GM23338 (cell line): ENCODE results near the gene KRTAP5-10. TPM values are rescaled to one million over a fixed set of nuclear protein-coding genes. Genes with fewer than 3 reads are reported as not detected.

Experiments used
- ATAC-seq: fragments of 200-7000 bp; cut with Tn5 transposase; 3 replicates; pipeline ENCODE4 v1.9.1; 2020
- DNase-seq: peaks from one replicate; pipeline ENCODE4 v3.0.0-alpha.2; 2015; ENCODE audit warnings: low spot score
- H2AFZ ChIP-seq: fragments of 200-600 bp; sonication (generic); 2 replicates; pipeline ENCODE4 v1.8.0; 2016; ENCODE audit warnings: antibody characterized with exemption, mild to moderate bottlenecking, moderate library complexity
- H3F3A ChIP-seq: fragments of 200-600 bp; sonication (generic); replicated peaks from 2 replicates; pipeline ENCODE4 v1.8.0; 2017; ENCODE audit warnings: antibody characterized with exemption, mixed run types, low read depth
- H3K27ac ChIP-seq: fragments of 200-600 bp; sonication (generic); 2 replicates; pipeline ENCODE4 v1.6.1; 2016; ENCODE audit warnings: low read depth
- H3K27me3 ChIP-seq: fragments of 200-600 bp; sonication (generic); 2 replicates; pipeline ENCODE4 v1.8.0; 2016; ENCODE audit warnings: mild to moderate bottlenecking, mixed run types, moderate library complexity; ENCODE audit not compliant: insufficient read depth
- H3K36me3 ChIP-seq: fragments of 200-600 bp; sonication (generic); 2 replicates; pipeline ENCODE4 v1.8.0; 2016; ENCODE audit warnings: mild to moderate bottlenecking; ENCODE audit not compliant: insufficient read depth
- H3K4me1 ChIP-seq: fragments of 200-600 bp; sonication (generic); 2 replicates; pipeline ENCODE4 v1.8.0; 2016; ENCODE audit warnings: mild to moderate bottlenecking, moderate library complexity; ENCODE audit not compliant: insufficient read depth
- H3K4me2 ChIP-seq: fragments of 200-600 bp; sonication (generic); 2 replicates; pipeline ENCODE4 v1.7.1; 2017; ENCODE audit warnings: mixed run types
- H3K4me3 ChIP-seq: fragments of 200-600 bp; sonication (generic); 2 replicates; pipeline ENCODE4 v1.6.1; 2016; ENCODE audit warnings: mixed run types
- H3K79me2 ChIP-seq: fragments of 200-600 bp; sonication (generic); replicated peaks from 2 replicates; pipeline ENCODE4 v1.8.0; 2017; ENCODE audit warnings: mild to moderate bottlenecking; ENCODE audit not compliant: insufficient read depth
- H3K9me2 ChIP-seq: fragments of 200-600 bp; sonication (generic); 2 replicates; pipeline ENCODE4 v1.8.0; 2017; ENCODE audit not compliant: insufficient read depth
- H4K20me1 ChIP-seq: fragments of 200-600 bp; sonication (generic); replicated peaks from 2 replicates; pipeline ENCODE4 v1.8.0; 2017; ENCODE audit warnings: mild to moderate bottlenecking; ENCODE audit not compliant: insufficient read depth
- H3K27ac Mint-ChIP-seq: 2 replicates; pipeline ENCODE4 v1.8.0; 2020; ENCODE audit warnings: inconsistent platforms, mild to moderate bottlenecking, moderate library complexity, mixed read lengths
- H3K27me3 Mint-ChIP-seq: 3 replicates; pipeline ENCODE4 v1.8.0; 2022; ENCODE audit warnings: low read depth, mild to moderate bottlenecking, moderate library complexity, mixed read lengths, inconsistent platforms; ENCODE audit not compliant: insufficient read depth, poor library complexity
- H3K36me3 Mint-ChIP-seq: 3 replicates; pipeline ENCODE4 v1.8.0; 2021; ENCODE audit warnings: low read depth, mild to moderate bottlenecking, inconsistent platforms, moderate library complexity, mixed read lengths
- H3K4me1 Mint-ChIP-seq: 3 replicates; pipeline ENCODE4 v1.8.0; 2020; ENCODE audit warnings: mild to moderate bottlenecking, inconsistent platforms, mixed read lengths
- H3K4me3 Mint-ChIP-seq: 3 replicates; pipeline ENCODE4 v1.8.0; 2021; ENCODE audit warnings: moderate library complexity, mild to moderate bottlenecking, inconsistent platforms, mixed read lengths
- H3K9me3 Mint-ChIP-seq: 3 replicates; pipeline ENCODE4 v1.8.0; 2020; ENCODE audit warnings: moderate library complexity, mild to moderate bottlenecking, inconsistent platforms, mixed read lengths
- CREB1 ChIP-seq: fragments of 250-450 bp; sonication (Bioruptor Pico); IDR thresholded peaks from 2 replicates; pipeline ENCODE4 v1.5.0; 2020; ENCODE audit warnings: low read depth, mild to moderate bottlenecking, moderate library complexity
- EZH2 ChIP-seq: fragments of 200-600 bp; sonication (generic); IDR thresholded peaks from one replicate; pipeline ENCODE4 v1.8.0; 2017; ENCODE audit warnings: antibody characterized with exemption, mild to moderate bottlenecking, low read depth; ENCODE audit not compliant: unreplicated experiment
- EZH2phosphoT487 ChIP-seq: fragments of 200-600 bp; sonication (generic); IDR thresholded peaks from one replicate; pipeline ENCODE4 v1.8.1; 2018; ENCODE audit warnings: antibody characterized with exemption; ENCODE audit not compliant: unreplicated experiment
- JUNB ChIP-seq: IDR thresholded peaks from one replicate; pipeline ENCODE4 v1.6.1; 2016; ENCODE audit warnings: antibody characterized with exemption; ENCODE audit not compliant: unreplicated experiment
- STAT1 ChIP-seq: IDR thresholded peaks from one replicate; pipeline ENCODE4 v1.6.1; 2016; ENCODE audit warnings: antibody characterized with exemption; ENCODE audit not compliant: unreplicated experiment
- ZNF331 ChIP-seq: fragments of 250-450 bp; sonication (Bioruptor Pico); IDR thresholded peaks from 2 replicates; pipeline ENCODE4 v1.5.0; 2020; ENCODE audit warnings: low read depth, mild to moderate bottlenecking, moderate library complexity
- polyA plus RNA-seq: library from polyadenylated mRNA; unstranded; fragments of >200 nt; fragmentation: Nextera tagmentation; extraction: Ambion mirVana; gene quantifications from 2 replicates; pipeline ENCODE4 v1.2.1, GENCODE V29; 2016
- total RNA-seq: library from RNA; depleted of rRNA; stranded (reverse); fragments of >200 nt; shearing (Covaris generic); gene quantifications from 2 replicates; pipeline ENCODE4 v1.2.3, GENCODE V29; 2014
- TF ChIP-seq, protein P1 (sequence below), 2 experiments: fragments of 200-600 bp in 1 of 2; sonication (generic) in 1 of 2; conservative IDR thresholded peaks; 2 replicates each; pipeline versions ENCODE4 v1.5.1 to v1.6.1; 2016 to 2017; ENCODE audit warnings: antibody characterized with exemption in 2 of 2, low read depth in 2 of 2, mild to moderate bottlenecking in 2 of 2, moderate library complexity in 1 of 2
- TF ChIP-seq, protein P2 (sequence below): IDR thresholded peaks from 2 replicates; pipeline ENCODE4 v1.6.1; 2016; ENCODE audit warnings: antibody characterized with exemption
- TF ChIP-seq, protein P3 (sequence below): fragments of 250-450 bp; sonication (Bioruptor Pico); IDR thresholded peaks from 2 replicates; pipeline ENCODE4 v1.5.0; 2020; ENCODE audit warnings: mild to moderate bottlenecking, moderate library complexity

The KRTAP5-10 gene
- total and polyA plus RNA-seq, 2 experiments from 2014 or later = not detected

DNA sequence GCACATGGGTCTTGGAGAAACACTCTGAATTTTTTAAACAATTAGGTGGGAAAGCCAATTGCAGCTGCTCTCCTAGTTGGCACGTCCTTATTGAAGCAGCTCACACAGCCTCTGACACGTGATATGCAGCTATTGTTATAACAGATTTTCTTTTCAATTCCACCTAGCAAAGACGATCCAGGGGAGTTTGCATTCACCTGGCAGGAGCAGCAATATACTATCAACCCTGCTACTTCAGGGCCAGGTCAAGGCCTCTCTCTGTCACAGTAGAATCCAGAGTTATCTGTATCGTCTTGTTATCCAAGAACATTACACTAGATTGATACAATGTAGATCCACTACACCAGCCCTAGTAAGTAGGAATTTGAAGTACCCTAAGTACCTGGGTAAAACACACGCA lies 9.1 kb downstream of the KRTAP5-10 start:
- H3K4me1 Mint-ChIP-seq = peaks cover 14% of the 10 kb centered on the region
- no peak for DNase-seq
- no peak overlapping the region for H3K4me2 ChIP-seq
- no peak overlapping the region for H2AFZ ChIP-seq
- peaks cover 15% of the 10 kb centered on the region for H3K27me3 Mint-ChIP-seq
- no peaks in the 10 kb centered on the region for H3F3A ChIP-seq
- no peaks in the 10 kb centered on the region for H3K79me2 ChIP-seq
- H4K20me1 ChIP-seq = no peaks in the 10 kb centered on the region
- no peak for ATAC-seq
- H3K27me3 ChIP-seq = no peaks in the 10 kb centered on the region
- H3K9me2 ChIP-seq = no peaks in the 10 kb centered on the region
- H3K27ac ChIP-seq = no peak overlapping the region
- H3K4me3 ChIP-seq = no peak overlapping the region
- 0 out of 2 replicates have a peak, but pooled peaks cover 3% of the 10 kb centered on the region for H3K4me1 ChIP-seq
- no peaks in the 10 kb centered on the region for H3K36me3 ChIP-seq
- H3K4me3 Mint-ChIP-seq = no peak overlapping the region
- H3K9me3 Mint-ChIP-seq = no peaks in the 10 kb centered on the region
- TF ChIP-seq, protein P1, sequence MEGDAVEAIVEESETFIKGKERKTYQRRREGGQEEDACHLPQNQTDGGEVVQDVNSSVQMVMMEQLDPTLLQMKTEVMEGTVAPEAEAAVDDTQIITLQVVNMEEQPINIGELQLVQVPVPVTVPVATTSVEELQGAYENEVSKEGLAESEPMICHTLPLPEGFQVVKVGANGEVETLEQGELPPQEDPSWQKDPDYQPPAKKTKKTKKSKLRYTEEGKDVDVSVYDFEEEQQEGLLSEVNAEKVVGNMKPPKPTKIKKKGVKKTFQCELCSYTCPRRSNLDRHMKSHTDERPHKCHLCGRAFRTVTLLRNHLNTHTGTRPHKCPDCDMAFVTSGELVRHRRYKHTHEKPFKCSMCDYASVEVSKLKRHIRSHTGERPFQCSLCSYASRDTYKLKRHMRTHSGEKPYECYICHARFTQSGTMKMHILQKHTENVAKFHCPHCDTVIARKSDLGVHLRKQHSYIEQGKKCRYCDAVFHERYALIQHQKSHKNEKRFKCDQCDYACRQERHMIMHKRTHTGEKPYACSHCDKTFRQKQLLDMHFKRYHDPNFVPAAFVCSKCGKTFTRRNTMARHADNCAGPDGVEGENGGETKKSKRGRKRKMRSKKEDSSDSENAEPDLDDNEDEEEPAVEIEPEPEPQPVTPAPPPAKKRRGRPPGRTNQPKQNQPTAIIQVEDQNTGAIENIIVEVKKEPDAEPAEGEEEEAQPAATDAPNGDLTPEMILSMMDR (conservative IDR thresholded peaks at IDR 0.05; ENCODE audit: low read depth in 2 of 2) = no peak
- no peak for TF ChIP-seq STAT1
- TF ChIP-seq, protein P2, sequence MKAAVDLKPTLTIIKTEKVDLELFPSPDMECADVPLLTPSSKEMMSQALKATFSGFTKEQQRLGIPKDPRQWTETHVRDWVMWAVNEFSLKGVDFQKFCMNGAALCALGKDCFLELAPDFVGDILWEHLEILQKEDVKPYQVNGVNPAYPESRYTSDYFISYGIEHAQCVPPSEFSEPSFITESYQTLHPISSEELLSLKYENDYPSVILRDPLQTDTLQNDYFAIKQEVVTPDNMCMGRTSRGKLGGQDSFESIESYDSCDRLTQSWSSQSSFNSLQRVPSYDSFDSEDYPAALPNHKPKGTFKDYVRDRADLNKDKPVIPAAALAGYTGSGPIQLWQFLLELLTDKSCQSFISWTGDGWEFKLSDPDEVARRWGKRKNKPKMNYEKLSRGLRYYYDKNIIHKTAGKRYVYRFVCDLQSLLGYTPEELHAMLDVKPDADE = no peak
- TF ChIP-seq JUNB = no peak
- no peak overlapping the region for H3K27ac Mint-ChIP-seq
- H3K36me3 Mint-ChIP-seq = no peaks in the 10 kb centered on the region

DNA sequence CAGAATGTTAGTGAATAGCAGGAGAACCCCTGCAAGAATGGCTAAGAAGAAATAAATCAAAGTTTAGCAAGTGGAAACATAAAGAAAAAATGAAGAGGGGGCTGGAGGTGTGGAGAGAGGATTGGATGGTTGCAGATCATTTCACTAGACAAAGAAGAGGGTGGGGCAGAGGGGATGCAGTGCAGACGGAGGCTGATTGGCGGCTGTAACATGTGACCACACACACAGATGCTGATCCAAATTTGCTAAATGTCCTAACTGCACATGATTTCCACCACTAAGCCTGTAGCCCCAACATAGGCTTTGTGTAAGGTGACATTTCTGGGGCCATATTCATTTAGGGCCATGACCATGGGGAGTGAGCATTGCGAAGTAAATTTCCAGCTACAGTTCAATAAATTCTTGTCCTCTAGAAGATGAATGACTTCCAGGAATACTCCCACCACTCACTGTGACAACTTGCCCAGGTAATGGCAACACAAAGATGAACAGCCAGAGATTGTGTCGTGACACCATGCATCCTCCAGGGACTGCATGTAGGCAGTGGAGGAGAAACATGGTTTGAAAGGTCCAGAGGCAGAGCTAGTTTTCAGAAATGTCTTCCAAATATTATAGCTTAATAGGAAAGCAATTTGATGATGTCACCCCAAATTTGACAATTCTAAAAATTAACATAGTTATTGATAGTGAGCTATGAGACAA lies 10.5 kb downstream of the KRTAP5-10 start:
- no peaks in the 10 kb centered on the region for H3K27me3 ChIP-seq
- Mint-ChIP-seq H3K4me3 (no peak overlapping the region; the same call in 2 of the 3 replicates), H3K4me1 (peaks cover 19% of the 10 kb centered on the region), H3K27ac (no peak overlapping the region), H3K36me3 (no peaks in the 10 kb centered on the region), H3K9me3 (no peaks in the 10 kb centered on the region), H3K27me3 (peaks cover 13% of the 10 kb centered on the region)
- ATAC-seq (no peak), DNase-seq (no peak)
- H3K4me1 ChIP-seq = peaks cover 9% of the 10 kb centered on the region
- H3K4me3 ChIP-seq = no peak overlapping the region
- no peak overlapping the region for H3K4me2 ChIP-seq
- H3K36me3 ChIP-seq = no peaks in the 10 kb centered on the region
- no peaks in the 10 kb centered on the region for H3K79me2 ChIP-seq
- H3K27ac ChIP-seq = no peak overlapping the region
- no peak overlapping the region for H2AFZ ChIP-seq
- H3F3A ChIP-seq = no peaks in the 10 kb centered on the region
- H4K20me1 ChIP-seq = no peaks in the 10 kb centered on the region
- no peaks in the 10 kb centered on the region for H3K9me2 ChIP-seq
- TF ChIP-seq, protein P3, sequence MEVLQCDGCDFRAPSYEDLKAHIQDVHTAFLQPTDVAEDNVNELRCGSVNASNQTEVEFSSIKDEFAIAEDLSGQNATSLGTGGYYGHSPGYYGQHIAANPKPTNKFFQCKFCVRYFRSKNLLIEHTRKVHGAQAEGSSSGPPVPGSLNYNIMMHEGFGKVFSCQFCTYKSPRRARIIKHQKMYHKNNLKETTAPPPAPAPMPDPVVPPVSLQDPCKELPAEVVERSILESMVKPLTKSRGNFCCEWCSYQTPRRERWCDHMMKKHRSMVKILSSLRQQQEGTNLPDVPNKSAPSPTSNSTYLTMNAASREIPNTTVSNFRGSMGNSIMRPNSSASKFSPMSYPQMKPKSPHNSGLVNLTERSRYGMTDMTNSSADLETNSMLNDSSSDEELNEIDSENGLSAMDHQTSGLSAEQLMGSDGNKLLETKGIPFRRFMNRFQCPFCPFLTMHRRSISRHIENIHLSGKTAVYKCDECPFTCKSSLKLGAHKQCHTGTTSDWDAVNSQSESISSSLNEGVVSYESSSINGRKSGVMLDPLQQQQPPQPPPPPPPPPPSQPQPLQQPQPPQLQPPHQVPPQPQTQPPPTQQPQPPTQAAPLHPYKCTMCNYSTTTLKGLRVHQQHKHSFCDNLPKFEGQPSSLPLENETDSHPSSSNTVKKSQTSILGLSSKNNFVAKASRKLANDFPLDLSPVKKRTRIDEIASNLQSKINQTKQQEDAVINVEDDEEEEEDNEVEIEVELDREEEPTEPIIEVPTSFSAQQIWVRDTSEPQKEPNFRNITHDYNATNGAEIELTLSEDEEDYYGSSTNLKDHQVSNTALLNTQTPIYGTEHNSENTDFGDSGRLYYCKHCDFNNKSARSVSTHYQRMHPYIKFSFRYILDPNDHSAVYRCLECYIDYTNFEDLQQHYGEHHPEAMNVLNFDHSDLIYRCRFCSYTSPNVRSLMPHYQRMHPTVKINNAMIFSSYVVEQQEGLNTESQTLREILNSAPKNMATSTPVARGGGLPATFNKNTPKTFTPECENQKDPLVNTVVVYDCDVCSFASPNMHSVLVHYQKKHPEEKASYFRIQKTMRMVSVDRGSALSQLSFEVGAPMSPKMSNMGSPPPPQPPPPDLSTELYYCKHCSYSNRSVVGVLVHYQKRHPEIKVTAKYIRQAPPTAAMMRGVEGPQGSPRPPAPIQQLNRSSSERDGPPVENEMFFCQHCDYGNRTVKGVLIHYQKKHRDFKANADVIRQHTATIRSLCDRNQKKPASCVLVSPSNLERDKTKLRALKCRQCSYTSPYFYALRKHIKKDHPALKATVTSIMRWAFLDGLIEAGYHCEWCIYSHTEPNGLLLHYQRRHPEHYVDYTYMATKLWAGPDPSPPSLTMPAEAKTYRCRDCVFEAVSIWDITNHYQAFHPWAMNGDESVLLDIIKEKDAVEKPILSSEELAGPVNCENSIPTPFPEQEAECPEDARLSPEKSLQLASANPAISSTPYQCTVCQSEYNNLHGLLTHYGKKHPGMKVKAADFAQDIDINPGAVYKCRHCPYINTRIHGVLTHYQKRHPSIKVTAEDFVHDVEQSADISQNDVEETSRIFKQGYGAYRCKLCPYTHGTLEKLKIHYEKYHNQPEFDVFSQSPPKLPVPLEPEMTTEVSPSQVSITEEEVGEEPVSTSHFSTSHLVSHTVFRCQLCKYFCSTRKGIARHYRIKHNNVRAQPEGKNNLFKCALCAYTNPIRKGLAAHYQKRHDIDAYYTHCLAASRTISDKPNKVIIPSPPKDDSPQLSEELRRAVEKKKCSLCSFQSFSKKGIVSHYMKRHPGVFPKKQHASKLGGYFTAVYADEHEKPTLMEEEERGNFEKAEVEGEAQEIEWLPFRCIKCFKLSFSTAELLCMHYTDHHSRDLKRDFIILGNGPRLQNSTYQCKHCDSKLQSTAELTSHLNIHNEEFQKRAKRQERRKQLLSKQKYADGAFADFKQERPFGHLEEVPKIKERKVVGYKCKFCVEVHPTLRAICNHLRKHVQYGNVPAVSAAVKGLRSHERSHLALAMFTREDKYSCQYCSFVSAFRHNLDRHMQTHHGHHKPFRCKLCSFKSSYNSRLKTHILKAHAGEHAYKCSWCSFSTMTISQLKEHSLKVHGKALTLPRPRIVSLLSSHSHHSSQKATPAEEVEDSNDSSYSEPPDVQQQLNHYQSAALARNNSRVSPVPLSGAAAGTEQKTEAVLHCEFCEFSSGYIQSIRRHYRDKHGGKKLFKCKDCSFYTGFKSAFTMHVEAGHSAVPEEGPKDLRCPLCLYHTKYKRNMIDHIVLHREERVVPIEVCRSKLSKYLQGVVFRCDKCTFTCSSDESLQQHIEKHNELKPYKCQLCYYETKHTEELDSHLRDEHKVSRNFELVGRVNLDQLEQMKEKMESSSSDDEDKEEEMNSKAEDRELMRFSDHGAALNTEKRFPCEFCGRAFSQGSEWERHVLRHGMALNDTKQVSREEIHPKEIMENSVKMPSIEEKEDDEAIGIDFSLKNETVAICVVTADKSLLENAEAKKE (CRISPR knock-in tag) = no peak
- TF ChIP-seq JUNB (no peak), ZNF331 (no peak), EZH2phosphoT487 (no peak), EZH2 (no peak), CREB1 (CRISPR knock-in tag) (no peak)
- TF ChIP-seq, protein P2 = no peak
